Mesothelial cell of epicardium (in vitro differentiated cells): ENCODE results near the gene SLC22A2. TPM values are rescaled to one million over a fixed set of nuclear protein-coding genes. Genes with fewer than 3 reads are reported as not detected.
"Not testable (repeated sequence)": the region's sequence is repeated elsewhere in the genome, so short reads cannot be mapped to it uniquely, and the experiment has no call there.

Experiments used
- DNase-seq, 2 experiments: peaks; one replicate each; pipeline ENCODE4 v3.0.0; 2021; ENCODE audit warnings: low spot score in 2 of 2; ENCODE audit not compliant: unreplicated experiment in 2 of 2
- H3K27ac Mint-ChIP-seq: 2 replicates; pipeline ENCODE4 v1.8.0; 2021; ENCODE audit warnings: mixed read lengths
- H3K27me3 Mint-ChIP-seq: 2 replicates; pipeline ENCODE4 v1.8.0; 2021; ENCODE audit warnings: low read depth, mixed read lengths
- H3K36me3 Mint-ChIP-seq: 2 replicates; pipeline ENCODE4 v1.8.0; 2021; ENCODE audit warnings: mixed read lengths
- H3K4me1 Mint-ChIP-seq: 2 replicates; pipeline ENCODE4 v1.8.0; 2021; ENCODE audit warnings: mixed read lengths
- H3K4me3 Mint-ChIP-seq: 2 replicates; pipeline ENCODE4 v1.8.0; 2021; ENCODE audit warnings: mild to moderate bottlenecking, moderate library complexity, mixed read lengths
- H3K9me3 Mint-ChIP-seq: 2 replicates; pipeline ENCODE4 v1.8.0; 2021; ENCODE audit warnings: mixed read lengths
- total RNA-seq: library from RNA; stranded (reverse); gene quantifications from 3 replicates; pipeline ENCODE4 v1.2.1, GENCODE V29; 2021
- TF ChIP-seq, protein P1 (sequence below): fragments of 200-600 bp; sonication (generic); IDR thresholded peaks from one replicate; pipeline ENCODE4 v1.5.0; 2021; ENCODE audit warnings: antibody characterized with exemption; ENCODE audit not compliant: unreplicated experiment

SLC22A2 gene
- 0.07 TPM in 1 of 3 replicates, not detected in the others for total RNA-seq

DNA sequence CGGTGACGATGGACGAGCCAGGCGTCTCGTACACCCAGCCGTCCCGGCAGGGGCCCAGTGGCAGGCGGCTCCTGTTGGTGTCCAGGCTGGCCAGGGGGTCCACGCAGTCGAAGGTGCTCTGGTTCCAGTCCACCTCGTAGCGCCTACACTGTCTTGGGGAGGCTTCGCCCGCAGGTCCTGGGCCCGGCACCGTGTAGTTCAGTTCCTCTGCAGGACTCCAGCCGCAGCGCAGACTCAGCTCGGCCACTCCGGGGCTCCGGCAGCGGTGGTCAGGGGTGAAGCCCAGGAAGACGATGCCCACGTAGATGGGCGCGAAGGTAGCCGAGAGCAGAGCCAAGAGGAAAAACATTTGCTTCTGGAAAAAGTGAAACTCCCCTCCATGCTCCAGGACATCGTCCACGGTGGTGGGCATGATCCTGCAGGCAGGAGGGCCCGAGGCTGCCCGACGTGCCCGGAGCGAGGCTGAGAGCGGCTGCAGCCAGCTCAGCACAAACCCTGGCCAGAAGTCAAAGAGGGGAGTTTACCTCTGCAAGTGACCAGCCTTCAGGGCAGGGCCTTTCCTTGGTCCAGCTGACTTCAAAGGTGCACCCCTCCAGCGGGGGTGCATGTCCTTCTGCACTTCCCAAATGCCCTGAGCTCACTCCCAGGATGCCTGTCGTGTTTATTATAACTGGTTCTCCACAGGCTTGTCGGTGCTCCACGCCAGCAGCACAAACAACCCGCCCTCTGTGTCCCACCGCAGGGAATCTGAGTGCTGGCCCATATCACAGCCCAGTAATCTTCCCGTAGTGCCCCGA, at the start of gene SLC22A2:
Gene SLC22A2 (minus strand): TSS at position 476 of the 797 bp plus-strand sequence. CDS start 64 bp downstream, at position 412.
- Mint-ChIP-seq H3K9me3 (no peaks in the 10 kb centered on the region), H3K4me3 (no peak within 1 kb of the TSS), H3K27ac (peak within 1 kb of the TSS; percentile 92), H3K4me1 (peaks cover 33% of the 10 kb centered on the region), H3K36me3 (no peaks in the 10 kb centered on the region), H3K27me3 (peaks cover 18% of the 10 kb centered on the region)
- DNase-seq, result no peak
- TF ChIP-seq, protein P1, sequence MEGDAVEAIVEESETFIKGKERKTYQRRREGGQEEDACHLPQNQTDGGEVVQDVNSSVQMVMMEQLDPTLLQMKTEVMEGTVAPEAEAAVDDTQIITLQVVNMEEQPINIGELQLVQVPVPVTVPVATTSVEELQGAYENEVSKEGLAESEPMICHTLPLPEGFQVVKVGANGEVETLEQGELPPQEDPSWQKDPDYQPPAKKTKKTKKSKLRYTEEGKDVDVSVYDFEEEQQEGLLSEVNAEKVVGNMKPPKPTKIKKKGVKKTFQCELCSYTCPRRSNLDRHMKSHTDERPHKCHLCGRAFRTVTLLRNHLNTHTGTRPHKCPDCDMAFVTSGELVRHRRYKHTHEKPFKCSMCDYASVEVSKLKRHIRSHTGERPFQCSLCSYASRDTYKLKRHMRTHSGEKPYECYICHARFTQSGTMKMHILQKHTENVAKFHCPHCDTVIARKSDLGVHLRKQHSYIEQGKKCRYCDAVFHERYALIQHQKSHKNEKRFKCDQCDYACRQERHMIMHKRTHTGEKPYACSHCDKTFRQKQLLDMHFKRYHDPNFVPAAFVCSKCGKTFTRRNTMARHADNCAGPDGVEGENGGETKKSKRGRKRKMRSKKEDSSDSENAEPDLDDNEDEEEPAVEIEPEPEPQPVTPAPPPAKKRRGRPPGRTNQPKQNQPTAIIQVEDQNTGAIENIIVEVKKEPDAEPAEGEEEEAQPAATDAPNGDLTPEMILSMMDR, result no peak

DNA sequence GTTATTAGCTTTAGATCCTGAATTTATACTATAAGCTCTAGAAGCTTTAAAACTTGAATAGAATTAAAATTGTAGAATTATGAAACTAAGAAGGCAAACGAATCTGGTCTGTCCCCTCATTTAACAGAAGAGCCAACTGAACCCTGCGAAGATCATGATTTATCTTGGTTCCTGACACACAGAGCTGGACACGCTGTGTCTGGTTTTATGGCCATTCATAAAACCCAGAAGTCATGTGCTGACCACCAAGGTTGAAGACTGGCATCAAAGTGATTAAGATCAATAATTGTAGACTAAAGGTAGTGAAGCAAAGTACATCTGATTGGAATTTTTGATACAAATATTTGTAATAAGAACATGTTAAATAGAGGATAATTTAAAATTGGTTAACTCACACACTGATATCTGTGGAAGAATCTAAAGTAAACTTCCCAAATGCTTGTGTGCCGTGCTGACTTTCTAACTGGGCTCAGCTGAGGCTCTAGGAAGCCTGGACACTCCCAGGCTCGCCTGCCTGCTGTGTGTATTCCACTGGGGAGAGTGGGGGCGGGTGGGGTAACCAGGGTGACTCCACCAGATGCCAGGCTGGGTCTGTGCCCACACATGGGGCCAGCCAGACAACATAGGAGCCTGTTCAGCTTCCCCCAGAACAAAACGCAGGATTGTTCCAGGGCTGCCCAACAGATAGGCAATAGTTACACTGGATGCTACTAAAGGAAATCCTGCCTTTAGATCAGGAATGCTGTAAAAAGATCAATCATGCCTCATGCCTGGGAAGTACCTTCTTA, 47.5 kb upstream of the SLC22A2 start:
- no peaks in the 10 kb centered on the region for H3K27me3 Mint-ChIP-seq
- DNase-seq, result no peak
- H3K9me3 Mint-ChIP-seq, result peaks cover 46% of the 10 kb centered on the region
- no peak overlapping the region for H3K27ac Mint-ChIP-seq
- no peak overlapping the region for H3K4me3 Mint-ChIP-seq
- no peaks in the 10 kb centered on the region for H3K4me1 Mint-ChIP-seq
- TF ChIP-seq, protein P1, result no peak
- H3K36me3 Mint-ChIP-seq, result peaks cover 5% of the 10 kb centered on the region

DNA sequence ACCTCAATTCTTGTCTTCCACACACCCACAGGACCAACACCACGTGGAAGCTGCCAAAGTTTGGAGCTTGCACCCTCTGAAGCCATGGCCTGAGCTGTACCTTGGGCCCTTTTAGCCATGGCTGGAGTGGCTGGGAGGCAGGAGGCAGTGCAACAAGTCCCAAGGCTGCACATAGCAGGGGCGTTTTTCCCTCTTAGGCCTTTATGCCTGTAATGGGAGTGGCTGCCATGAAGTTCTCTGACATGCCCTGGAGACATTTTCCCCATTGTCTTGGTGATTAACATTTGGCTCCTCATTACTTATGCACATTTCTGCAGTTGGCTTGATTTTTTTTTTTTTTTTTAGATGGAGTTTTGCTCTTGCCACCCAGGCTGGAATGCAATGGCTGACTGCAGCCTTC, 45.2 kb upstream of the SLC22A2 start:
- Mint-ChIP-seq H3K36me3 (no peaks in the 10 kb centered on the region), H3K27ac (no peak overlapping the region), H3K4me1 (no peaks in the 10 kb centered on the region), H3K9me3 (peaks cover 27% of the 10 kb centered on the region), H3K4me3 (no peak overlapping the region), H3K27me3 (no peaks in the 10 kb centered on the region)
- DNase-seq, result no peak
- TF ChIP-seq, protein P1, result no peak

DNA sequence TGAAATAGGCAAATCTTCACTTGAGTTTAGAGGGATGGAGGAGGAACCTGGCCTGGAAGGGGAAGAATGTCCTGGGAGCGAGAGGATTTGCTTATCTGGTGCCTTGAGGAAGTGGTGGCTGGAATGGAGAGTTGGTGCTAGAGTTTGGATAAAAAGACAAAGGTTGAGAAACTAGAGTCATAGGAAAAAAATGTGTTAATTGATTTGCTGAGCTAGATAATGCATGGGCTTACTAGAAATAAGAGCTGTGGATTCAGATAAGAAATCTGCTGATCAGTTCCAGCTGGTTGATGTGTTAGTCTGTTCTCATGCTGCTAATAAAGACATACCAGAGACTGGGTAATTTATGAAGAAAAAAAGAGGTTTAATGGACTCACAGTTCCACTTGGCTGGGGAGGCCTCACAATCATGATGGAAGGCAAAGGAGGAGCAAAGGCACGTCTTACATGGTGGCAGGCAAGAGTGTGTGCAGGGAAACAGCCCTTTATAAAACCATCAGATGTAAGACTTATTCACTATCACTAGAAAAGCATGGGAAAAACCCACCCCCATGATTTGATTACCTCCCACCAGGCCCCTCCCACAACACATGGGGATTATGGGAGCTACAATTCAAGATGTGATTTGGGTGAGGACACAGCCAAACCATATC, 43.9 kb upstream of the SLC22A2 start:
- H3K4me1 Mint-ChIP-seq, H3K4me3 Mint-ChIP-seq, H3K27ac Mint-ChIP-seq, H3K27me3 Mint-ChIP-seq, H3K36me3 Mint-ChIP-seq, DNase-seq: not testable (repeated sequence)
- peaks cover 17% of the 10 kb centered on the region for H3K9me3 Mint-ChIP-seq

DNA sequence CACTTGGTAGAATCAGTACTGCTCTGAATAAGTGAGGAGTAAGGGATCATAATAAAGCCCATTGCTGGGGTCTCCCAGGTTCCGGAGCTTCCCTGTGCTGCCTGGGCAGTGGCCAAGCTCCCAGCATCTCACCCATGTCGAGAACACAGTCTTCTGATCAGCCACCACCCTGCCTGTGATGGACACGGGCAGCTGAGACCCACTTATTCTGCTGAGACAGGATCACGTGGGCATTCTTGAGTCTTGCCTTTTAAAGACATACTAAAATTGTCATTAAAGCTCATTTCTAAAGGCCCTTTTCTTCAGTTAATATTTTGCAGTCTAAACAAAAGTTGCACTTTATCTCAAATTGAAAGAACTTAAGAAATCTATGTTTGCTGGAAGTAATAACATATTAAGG, 42.7 kb upstream of the SLC22A2 start:
- Mint-ChIP-seq H3K27ac (no peak overlapping the region), H3K36me3 (no peaks in the 10 kb centered on the region), H3K9me3 (peaks cover 17% of the 10 kb centered on the region), H3K4me3 (no peak overlapping the region), H3K4me1 (no peaks in the 10 kb centered on the region), H3K27me3 (no peaks in the 10 kb centered on the region)
- TF ChIP-seq, protein P1, result no peak
- no peak for DNase-seq
